HG02938 (cell line): ENCODE data around the gene LONRF2.
"Not testable (repeated sequence)": the region's sequence is repeated elsewhere in the genome, so short reads cannot be mapped to it uniquely, and the experiment has no call there.

ENCODE experiments used
- ATAC-seq: cut with Tn5 transposase; IDR thresholded peaks from one replicate; pipeline ENCODE4 v1.9.1; 2021; ENCODE audit warnings: mild to moderate bottlenecking, moderate library complexity; ENCODE audit not compliant: unreplicated experiment

The LONRF2 gene

GRCh38 chr2:100321866-100322820 is at the start of gene LONRF2:
Gene LONRF2, minus strand, starts transcription at chr2:100322501. Its CDS starts 408 bp downstream, at chr2:100322093.
- no peak for ATAC-seq

DNA sequence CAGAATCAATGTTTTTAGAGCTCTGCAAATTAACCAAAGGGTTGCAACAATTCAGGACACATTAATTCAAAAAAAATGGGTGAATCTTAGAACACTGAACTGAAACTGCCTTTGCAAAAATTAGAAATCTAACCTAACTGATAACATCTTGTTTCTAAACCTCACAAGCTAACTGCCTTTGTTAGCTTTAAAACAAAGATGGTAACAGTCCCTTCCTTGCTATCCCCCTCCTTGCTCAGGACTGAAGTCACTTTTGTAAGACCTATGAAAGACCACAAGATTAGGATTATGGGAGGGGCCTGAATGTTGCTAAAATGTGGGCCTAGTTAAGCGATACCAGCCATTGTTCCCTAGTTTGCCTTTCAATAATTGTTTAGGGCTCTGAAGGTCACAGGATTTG is 44.9 kb upstream of the LONRF2 start:
- ATAC-seq: no peak

DNA sequence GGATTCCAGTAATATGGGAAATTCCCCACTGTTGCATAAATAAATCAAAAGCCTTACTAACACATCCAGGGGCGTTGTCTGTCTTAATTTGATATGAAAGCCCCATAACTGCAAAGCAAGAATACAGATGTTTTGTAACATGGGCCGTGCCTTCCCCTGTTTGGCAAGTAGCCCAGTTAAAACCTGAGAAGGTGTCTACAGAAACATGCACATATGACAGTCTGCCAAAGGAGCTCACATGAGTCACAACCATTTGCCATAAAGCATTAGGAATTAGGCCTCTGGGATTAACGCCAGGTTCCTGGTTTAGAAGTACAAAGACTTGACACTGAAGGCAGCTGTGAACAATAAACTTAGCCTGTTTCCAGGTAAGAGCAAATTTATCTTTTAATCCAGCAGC is 43.1 kb upstream of the LONRF2 start:
- ATAC-seq: no peak

- ATAC-seq: not testable (repeated sequence)
These were observed 40.0 kb upstream of the LONRF2 start for GRCh38 chr2:100362269-100362668.

- ATAC-seq: no peak
These were observed 37.3 kb upstream of the LONRF2 start for GRCh38 chr2:100359576-100359975.

DNA sequence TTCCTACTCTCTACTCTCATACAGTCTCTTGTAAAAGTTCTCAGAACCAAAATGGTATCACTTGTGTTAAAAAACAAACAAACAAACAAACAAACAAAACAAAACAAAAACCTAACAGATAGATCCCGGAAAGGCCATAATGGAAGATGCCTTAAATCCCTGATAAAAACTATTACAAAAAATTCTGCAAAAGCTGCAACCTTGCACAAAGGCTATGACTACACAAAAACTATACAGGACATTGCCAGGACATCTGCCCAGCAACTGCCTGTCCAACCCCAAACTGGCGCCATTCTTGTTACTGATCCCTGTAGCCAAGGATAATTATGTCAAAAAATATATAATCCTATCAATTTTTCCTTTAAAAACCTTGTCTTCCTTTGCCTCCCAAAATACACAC is 36.3 kb upstream of the LONRF2 start:
- ATAC-seq: no peak

- no peak for ATAC-seq
These were observed 30.2 kb upstream of the LONRF2 start for GRCh38 chr2:100352521-100352920.

GRCh38 chr2:100350661-100351185 is 28.4 kb upstream of the LONRF2 start:
- ATAC-seq: no peak

- not testable (repeated sequence) for ATAC-seq
These were observed 22.8 kb upstream of the LONRF2 start for GRCh38 chr2:100345144-100345543.

GRCh38 chr2:100344433-100344832 is 22.1 kb upstream of the LONRF2 start:
- ATAC-seq: no peak

- not testable (repeated sequence) for ATAC-seq
These were observed 20.2 kb upstream of the LONRF2 start for GRCh38 chr2:100342466-100342865.

DNA sequence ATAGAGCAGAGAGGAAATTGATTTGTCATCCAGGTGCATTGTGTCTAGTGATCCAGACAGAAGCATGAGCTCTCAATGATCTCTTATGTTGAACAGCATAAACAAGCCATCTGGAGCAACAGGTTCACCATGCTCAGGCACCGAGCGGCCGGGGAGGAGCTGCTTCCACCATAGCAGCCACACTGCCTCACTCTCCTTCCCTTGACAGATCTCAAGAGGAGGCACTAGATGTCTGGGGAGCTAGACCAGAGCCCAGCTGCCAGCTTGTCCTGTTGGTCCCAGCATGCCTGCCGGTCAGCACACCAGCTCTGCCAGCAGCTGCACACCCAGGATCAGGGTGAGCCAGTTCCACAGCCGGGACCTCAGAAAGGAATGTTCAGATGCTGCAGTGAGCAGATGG is 17.5 kb upstream of the LONRF2 start:
- ATAC-seq: no peak

GRCh38 chr2:100334929-100335328 is 12.6 kb upstream of the LONRF2 start:
- ATAC-seq: no peak

DNA sequence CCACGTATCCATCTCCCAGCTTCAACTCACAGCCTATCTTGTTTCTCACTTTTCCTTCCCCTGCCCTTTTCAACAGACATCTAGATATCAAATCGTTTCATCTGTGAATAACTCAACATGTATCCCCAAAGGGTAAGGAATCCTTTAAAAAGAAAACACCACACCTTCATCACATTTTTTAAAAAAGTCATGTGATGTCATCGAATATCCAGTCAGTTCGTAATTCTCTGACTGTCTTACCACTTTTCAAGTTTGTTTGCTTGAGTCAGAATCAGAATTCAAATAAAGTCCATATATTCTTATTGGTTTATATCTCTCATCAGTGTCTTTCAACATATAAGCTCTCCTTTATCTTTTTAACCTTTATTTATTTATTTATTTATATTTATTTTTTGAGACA is 5.4 kb upstream of the LONRF2 start:
- ATAC-seq: no peak

DNA sequence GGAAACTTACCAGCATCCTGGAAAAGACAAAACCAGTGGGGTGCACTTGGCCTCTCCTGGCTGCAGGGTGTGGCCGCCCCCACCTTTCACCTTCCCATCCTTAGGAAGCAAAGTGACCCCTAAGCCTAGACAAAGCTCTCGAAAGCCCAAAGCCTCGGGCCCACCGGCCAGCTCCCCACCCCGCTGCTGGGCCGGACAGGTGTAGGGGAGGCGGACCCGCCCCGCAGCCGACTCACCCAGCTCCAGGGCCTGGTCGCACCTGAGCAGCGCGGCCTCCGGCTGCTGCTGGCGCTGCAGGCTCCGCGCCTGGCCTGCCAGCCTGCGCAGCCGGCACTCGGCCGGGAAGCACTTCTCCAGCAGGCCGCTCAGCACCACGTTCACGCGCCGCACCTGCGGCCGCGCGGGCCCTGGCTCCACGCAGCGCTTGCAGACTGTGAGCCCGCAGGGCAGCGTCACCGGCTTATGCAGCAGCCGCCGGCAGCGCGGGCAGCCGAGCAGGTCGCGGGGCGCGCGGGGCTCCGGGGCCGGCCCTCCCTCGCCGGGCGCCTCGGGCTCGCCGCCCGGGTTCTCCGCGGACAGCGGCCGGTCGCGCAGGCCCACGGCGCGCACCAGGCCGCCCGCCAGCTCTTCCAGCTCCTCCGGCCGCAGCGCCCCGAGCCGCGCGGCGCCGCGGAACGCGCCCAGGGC is 979 bp downstream of the LONRF2 start:
- ATAC-seq: no peak

DNA sequence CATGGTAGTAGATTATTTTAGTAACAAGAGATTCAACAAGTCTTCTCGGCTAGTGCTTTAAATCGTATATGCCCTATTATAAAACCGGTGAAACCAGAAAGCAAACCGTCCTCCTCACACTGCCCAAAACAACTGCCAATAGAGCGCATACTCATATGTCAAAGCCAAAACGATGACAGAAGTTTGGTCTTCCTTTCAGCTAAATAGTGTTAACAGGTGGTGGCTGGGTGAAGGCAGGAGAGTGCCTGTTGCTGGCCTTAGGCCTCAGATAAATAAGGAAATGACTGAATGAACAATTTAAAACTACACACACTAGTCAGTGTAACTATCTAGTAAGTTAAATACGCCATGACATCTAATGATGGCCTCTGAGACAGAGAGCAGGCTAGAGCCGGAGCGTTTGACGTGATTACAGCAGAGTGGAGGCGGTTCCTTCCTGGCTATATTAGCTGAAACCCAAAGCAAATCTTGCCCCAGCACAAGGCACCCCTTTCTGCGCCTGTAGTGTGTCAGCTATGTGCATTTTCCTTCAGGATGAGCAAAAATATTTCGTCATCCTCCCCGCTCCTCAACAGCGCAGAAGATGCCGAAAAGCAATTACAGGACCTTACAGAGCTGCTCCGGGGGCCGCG is 1.6 kb downstream of the LONRF2 start:
- ATAC-seq: no peak

- no peak for ATAC-seq
These were observed 4.7 kb downstream of the LONRF2 start for GRCh38 chr2:100317634-100318033.

DNA sequence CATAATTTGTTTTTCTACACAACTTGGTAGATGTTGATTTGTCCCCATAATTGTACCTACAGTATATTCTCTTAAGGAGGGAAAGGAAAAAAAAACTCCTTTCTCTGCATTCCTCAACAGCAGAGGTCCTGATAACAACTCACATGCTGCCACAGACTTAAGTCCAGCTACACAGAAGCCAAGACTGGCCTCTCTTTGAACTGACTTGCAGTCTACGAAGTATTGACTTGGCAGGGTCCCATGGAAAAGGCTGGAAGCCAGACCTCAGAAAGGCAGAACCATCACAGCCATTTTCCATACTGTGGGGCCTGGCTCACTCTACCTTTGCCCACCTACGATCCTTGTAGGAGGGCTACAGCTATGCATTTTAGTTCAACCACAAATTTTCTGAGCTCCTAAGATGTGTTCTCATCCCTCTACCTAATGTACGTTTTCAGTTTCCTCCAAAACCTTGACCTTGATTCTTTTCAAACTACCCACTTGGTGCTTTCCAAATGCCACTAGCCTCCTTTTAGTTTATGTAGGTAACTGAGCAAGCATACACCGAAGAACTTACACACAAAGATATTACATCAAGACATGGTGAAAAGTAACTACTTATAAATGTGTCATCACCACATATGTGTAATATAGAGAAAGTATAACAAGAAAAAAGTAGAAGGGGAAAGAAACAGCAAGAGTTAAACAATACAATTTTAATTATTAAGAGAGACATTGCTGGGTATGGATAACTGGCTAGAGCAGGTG is 12.2 kb downstream of the LONRF2 start:
- no peak for ATAC-seq

DNA sequence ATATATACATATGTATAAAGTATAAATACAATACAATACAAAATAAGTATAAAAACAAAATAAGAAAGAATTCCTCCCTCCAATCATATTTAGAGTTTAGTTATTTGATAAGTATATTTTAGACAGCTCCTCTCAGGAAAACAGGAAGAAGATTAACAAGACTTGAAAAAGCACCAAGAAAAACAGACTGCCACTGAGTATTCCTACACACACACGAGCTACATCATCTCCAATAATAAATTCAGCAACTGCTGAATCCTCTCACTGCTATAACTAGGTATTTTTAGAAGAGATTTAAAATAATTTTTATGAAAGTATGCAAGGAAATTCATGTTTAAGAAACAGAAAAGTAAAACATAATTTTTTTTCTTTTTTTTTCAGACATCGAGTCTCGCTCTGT is 13.0 kb downstream of the LONRF2 start:
- ATAC-seq: no peak

GRCh38 chr2:100303744-100304143 is 18.6 kb downstream of the LONRF2 start:
- ATAC-seq: no peak

DNA sequence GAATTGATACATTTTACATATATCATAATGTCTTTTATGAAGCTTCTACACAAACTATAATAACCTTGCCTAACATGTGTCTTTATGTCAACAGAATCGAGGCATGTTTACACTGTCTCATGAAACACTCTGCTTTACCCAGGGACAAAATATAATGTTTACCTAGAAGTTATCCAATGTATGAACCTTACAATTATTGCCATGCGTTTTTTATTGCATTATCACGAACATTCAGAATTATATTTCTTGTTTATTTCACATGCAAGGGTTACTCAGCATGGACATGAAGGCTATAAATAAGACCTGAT is 19.8 kb downstream of the LONRF2 start:
- ATAC-seq: no peak
